H9 (cell line): ENCODE results near the gene CREB5. TPM values are rescaled to one million over a fixed set of nuclear protein-coding genes. Genes with fewer than 3 reads are reported as not detected.

Source experiments
- DNase-seq: peaks from one replicate; pipeline ENCODE4 v3.0.0-alpha.2; 2017
- H2AFZ ChIP-seq: one replicate; pipeline ENCODE4 v1.6.1; 2013; ENCODE audit warnings: mild to moderate bottlenecking, low read length, control low read depth, moderate library complexity
- H2AK5ac ChIP-seq: 2 replicates; pipeline ENCODE4 v1.6.1; 2013; ENCODE audit warnings: low read length, control low read depth, mixed read lengths; ENCODE audit not compliant: insufficient read length
- H2BK120ac ChIP-seq: one replicate; pipeline ENCODE4 v1.6.1; 2013; ENCODE audit warnings: low read depth, mild to moderate bottlenecking, low read length, control low read depth, inconsistent platforms; ENCODE audit not compliant: poor library complexity, severe bottlenecking
- H2BK12ac ChIP-seq: 2 replicates; pipeline ENCODE4 v1.6.1; 2013; ENCODE audit warnings: low read length, control low read depth, mixed read lengths, low read depth; ENCODE audit not compliant: insufficient read length
- H2BK15ac ChIP-seq: 2 replicates; pipeline ENCODE4 v1.6.1; 2013; ENCODE audit warnings: low read depth, low read length, control low read depth
- H2BK20ac ChIP-seq: one replicate; pipeline ENCODE4 v1.6.1; 2013; ENCODE audit warnings: low read depth, mild to moderate bottlenecking, low read length, control low read depth, inconsistent platforms; ENCODE audit not compliant: poor library complexity, severe bottlenecking
- H2BK5ac ChIP-seq: 2 replicates; pipeline ENCODE4 v1.6.1; 2013; ENCODE audit warnings: low read length, control low read depth, mixed read lengths; ENCODE audit not compliant: insufficient read length
- H3K14ac ChIP-seq: 2 replicates; pipeline ENCODE4 v1.6.1; 2013; ENCODE audit warnings: low read length, control low read depth; ENCODE audit not compliant: insufficient read depth
- H3K18ac ChIP-seq: 2 replicates; pipeline ENCODE4 v1.6.1; 2013; ENCODE audit warnings: low read depth, mild to moderate bottlenecking, mixed read lengths, low read length, control low read depth; ENCODE audit not compliant: insufficient read length
- H3K23ac ChIP-seq: 2 replicates; pipeline ENCODE4 v1.6.1; 2013; ENCODE audit warnings: low read length, control low read depth, mixed read lengths, low read depth; ENCODE audit not compliant: insufficient read length
- H3K23me2 ChIP-seq: 2 replicates; pipeline ENCODE4 v1.6.1; 2013; ENCODE audit warnings: low read depth, mild to moderate bottlenecking, mixed read lengths, low read length, control low read depth; ENCODE audit not compliant: insufficient read length, poor library complexity, severe bottlenecking
- H3K27ac ChIP-seq: 2 replicates; pipeline ENCODE4 v1.5.1; 2013; ENCODE audit warnings: low read length, control low read depth, mixed read lengths, low read depth; ENCODE audit not compliant: insufficient read length
- H3K27me3 ChIP-seq: 2 replicates; pipeline ENCODE4 v1.6.1; 2013; ENCODE audit warnings: low read length, control low read depth, inconsistent platforms; ENCODE audit not compliant: insufficient read depth
- H3K4ac ChIP-seq: 2 replicates; pipeline ENCODE4 v1.6.1; 2013; ENCODE audit warnings: low read depth, mild to moderate bottlenecking, control low read depth, inconsistent platforms, low read length, moderate library complexity
- H3K4me1 ChIP-seq: 2 replicates; pipeline ENCODE4 v1.6.1; 2013; ENCODE audit warnings: low read length, control low read depth, inconsistent platforms; ENCODE audit not compliant: insufficient read depth
- H3K4me2 ChIP-seq: 2 replicates; pipeline ENCODE4 v1.6.1; 2013; ENCODE audit warnings: low read length, control low read depth, mixed read lengths; ENCODE audit not compliant: insufficient read length, insufficient read depth
- H3K56ac ChIP-seq: 2 replicates; pipeline ENCODE4 v1.6.1; 2013; ENCODE audit warnings: low read depth, mild to moderate bottlenecking, mixed read lengths, low read length, control low read depth; ENCODE audit not compliant: insufficient read length
- H3K79me1 ChIP-seq: 2 replicates; pipeline ENCODE4 v1.6.1; 2013; ENCODE audit warnings: low read depth, mild to moderate bottlenecking, moderate library complexity, low read length, control low read depth, inconsistent platforms; ENCODE audit not compliant: insufficient read depth, poor library complexity, severe bottlenecking
- H3K79me2 ChIP-seq: 2 replicates; pipeline ENCODE4 v1.6.1; 2013; ENCODE audit warnings: low read length, control low read depth, inconsistent platforms; ENCODE audit not compliant: insufficient read depth
- H3K9ac ChIP-seq: 2 replicates; pipeline ENCODE4 v1.6.1; 2013; ENCODE audit warnings: low read length, control low read depth, mixed read lengths; ENCODE audit not compliant: insufficient read length; ENCODE audit errors: extremely low read depth
- H3K9me3 ChIP-seq: one replicate; pipeline ENCODE4 v1.6.1; 2013; ENCODE audit warnings: low read depth, low read length, inconsistent platforms; ENCODE audit not compliant: control insufficient read depth
- H3T11ph ChIP-seq: one replicate; pipeline ENCODE4 v1.6.1; 2013; ENCODE audit warnings: mild to moderate bottlenecking, low read length, control low read depth, inconsistent platforms
- H4K20me1 ChIP-seq: one replicate; pipeline ENCODE4 v1.6.1; 2013; ENCODE audit not compliant: control insufficient read depth, insufficient read length, insufficient read depth
- H4K5ac ChIP-seq: 2 replicates; pipeline ENCODE4 v1.6.1; 2013; ENCODE audit warnings: low read depth, mild to moderate bottlenecking, mixed read lengths, low read length, control low read depth; ENCODE audit not compliant: insufficient read length
- H4K8ac ChIP-seq: replicated peaks from 2 replicates; pipeline ENCODE4 v1.6.1; 2013; ENCODE audit warnings: low read length, control low read depth, mixed read lengths, low read depth; ENCODE audit not compliant: insufficient read length
- H4K91ac ChIP-seq: 2 replicates; pipeline ENCODE4 v1.6.1; 2013; ENCODE audit warnings: low read depth, mild to moderate bottlenecking, moderate library complexity, mixed read lengths, low read length, control low read depth; ENCODE audit not compliant: insufficient read length
- H3K27ac Mint-ChIP-seq, 3 experiments: 2 replicates in 2 of 3; 3 replicates in 1 of 3; pipeline ENCODE4 v1.8.0; 2020 to 2021; ENCODE audit warnings: mixed read lengths in 3 of 3, mild to moderate bottlenecking in 1 of 3, moderate library complexity in 1 of 3
- H3K27me3 Mint-ChIP-seq: 2 replicates; pipeline ENCODE4 v1.8.0; 2021; ENCODE audit warnings: low read depth, mild to moderate bottlenecking, moderate library complexity, mixed read lengths
- H3K36me3 Mint-ChIP-seq, 3 experiments: 2 replicates in 2 of 3; 3 replicates in 1 of 3; pipeline ENCODE4 v1.8.0; 2020 to 2021; ENCODE audit warnings: low read depth in 3 of 3, mixed read lengths in 3 of 3; ENCODE audit not compliant: insufficient read depth in 1 of 3
- H3K4me1 Mint-ChIP-seq, 2 experiments: 2 replicates each; pipeline ENCODE4 v1.8.0; 2020; ENCODE audit warnings: mixed read lengths in 2 of 2
- H3K4me3 Mint-ChIP-seq, 2 experiments: 2 replicates in 1 of 2; 3 replicates in 1 of 2; pipeline ENCODE4 v1.8.0; 2020 to 2021; ENCODE audit warnings: mild to moderate bottlenecking in 2 of 2, mixed read lengths in 2 of 2, moderate library complexity in 1 of 2
- H3K9me3 Mint-ChIP-seq, 2 experiments: 2 replicates in 1 of 2; 3 replicates in 1 of 2; pipeline ENCODE4 v1.8.0; 2020; ENCODE audit warnings: mild to moderate bottlenecking in 2 of 2, mixed read lengths in 2 of 2, moderate library complexity in 1 of 2
- WGBS: extraction: QIAGEN DNeasy Blood & Tissue Kit; methylation state at CpG from one replicate; pipeline ENCODE4 v1.1.7; 2013; ENCODE audit warnings: missing lambda C conversion rate, low lambda C conversion rate, mixed read lengths; ENCODE audit not compliant: insufficient read length; ENCODE audit errors: extremely low coverage; 5-methylcytosine and 5-hydroxymethylcytosine counted together
- total RNA-seq: library from RNA; stranded (reverse); gene quantifications from 2 replicates; pipeline ENCODE4 v1.2.1, GENCODE V29; 2021
- TF ChIP-seq, protein P1 (sequence below): fragments of 200-600 bp; sonication (generic); conservative IDR thresholded peaks from 3 replicates; pipeline ENCODE4 v1.8.0; 2021; ENCODE audit warnings: antibody characterized with exemption, mild to moderate bottlenecking

Gene CREB5
- total RNA-seq, 1 experiment from 2014 or later: 4.0 TPM

DNA sequence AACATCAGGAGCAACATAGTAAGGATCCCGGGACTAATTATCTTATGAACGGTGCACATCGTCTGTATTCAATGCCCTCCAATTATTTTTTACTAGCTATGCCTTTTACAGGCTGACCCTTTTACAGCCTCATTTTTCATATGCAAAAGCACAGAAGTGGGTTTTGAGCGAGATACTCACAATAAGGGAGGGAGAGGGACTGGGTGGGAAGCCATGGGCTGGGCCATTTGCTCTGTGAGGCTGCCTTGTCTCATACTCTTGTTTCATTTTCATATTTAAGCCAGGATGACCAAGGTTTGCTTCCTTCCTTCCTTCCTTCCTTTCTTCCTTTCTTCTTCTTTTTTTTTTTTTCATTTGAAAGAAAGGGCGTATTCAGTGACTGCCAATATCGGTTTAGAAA lies 286.5 kb downstream of the CREB5 start:
- H4K91ac ChIP-seq: no peak overlapping the region
- H3K79me2 ChIP-seq: no peaks in the 10 kb centered on the region
- Mint-ChIP-seq H3K4me1 (peaks cover 20 to 28% of the 10 kb centered on the region in 2 experiments), H3K4me3 (no peak overlapping the region), H3K27me3 (no peaks in the 10 kb centered on the region), H3K9me3 (no peaks in the 10 kb centered on the region), H3K27ac (no peak overlapping the region), H3K36me3 (no peaks in the 10 kb centered on the region)
- WGBS: no CpG with 5 or more reads among the region's 6 CpGs
- H3K14ac ChIP-seq: no peak overlapping the region
- H2BK12ac ChIP-seq: no peak overlapping the region
- H3K79me1 ChIP-seq: no peaks in the 10 kb centered on the region
- no peaks in the 10 kb centered on the region for H4K20me1 ChIP-seq
- H3T11ph ChIP-seq: no peak overlapping the region
- H3K4me1 ChIP-seq: peaks cover 3% of the 10 kb centered on the region; the same call in 1 of the 2 replicates
- H3K27me3 ChIP-seq: no peaks in the 10 kb centered on the region
- H3K18ac ChIP-seq: no peak overlapping the region
- no peak overlapping the region for H2AFZ ChIP-seq
- no peak overlapping the region for H2BK20ac ChIP-seq
- H3K27ac ChIP-seq: no peak overlapping the region
- H3K23ac ChIP-seq: no peak overlapping the region
- no peak overlapping the region for H4K5ac ChIP-seq
- no peak overlapping the region for H2BK120ac ChIP-seq
- H3K56ac ChIP-seq: no peak overlapping the region
- H2BK15ac ChIP-seq: no peak overlapping the region
- H3K23me2 ChIP-seq: no peaks in the 10 kb centered on the region
- no peak overlapping the region for H4K8ac ChIP-seq
- H3K4me2 ChIP-seq: no peak overlapping the region
- no peak overlapping the region for H3K9ac ChIP-seq
- H3K9me3 ChIP-seq: no peaks in the 10 kb centered on the region
- H2BK5ac ChIP-seq: no peak overlapping the region
- no peak overlapping the region for H2AK5ac ChIP-seq
- no peak for DNase-seq
- TF ChIP-seq, protein P1, sequence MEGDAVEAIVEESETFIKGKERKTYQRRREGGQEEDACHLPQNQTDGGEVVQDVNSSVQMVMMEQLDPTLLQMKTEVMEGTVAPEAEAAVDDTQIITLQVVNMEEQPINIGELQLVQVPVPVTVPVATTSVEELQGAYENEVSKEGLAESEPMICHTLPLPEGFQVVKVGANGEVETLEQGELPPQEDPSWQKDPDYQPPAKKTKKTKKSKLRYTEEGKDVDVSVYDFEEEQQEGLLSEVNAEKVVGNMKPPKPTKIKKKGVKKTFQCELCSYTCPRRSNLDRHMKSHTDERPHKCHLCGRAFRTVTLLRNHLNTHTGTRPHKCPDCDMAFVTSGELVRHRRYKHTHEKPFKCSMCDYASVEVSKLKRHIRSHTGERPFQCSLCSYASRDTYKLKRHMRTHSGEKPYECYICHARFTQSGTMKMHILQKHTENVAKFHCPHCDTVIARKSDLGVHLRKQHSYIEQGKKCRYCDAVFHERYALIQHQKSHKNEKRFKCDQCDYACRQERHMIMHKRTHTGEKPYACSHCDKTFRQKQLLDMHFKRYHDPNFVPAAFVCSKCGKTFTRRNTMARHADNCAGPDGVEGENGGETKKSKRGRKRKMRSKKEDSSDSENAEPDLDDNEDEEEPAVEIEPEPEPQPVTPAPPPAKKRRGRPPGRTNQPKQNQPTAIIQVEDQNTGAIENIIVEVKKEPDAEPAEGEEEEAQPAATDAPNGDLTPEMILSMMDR: no peak
- no peak overlapping the region for H3K4ac ChIP-seq
